HCT116 (cell line): ENCODE results near the gene SEMA7A. TPM values are rescaled to one million over a fixed set of nuclear protein-coding genes. Genes with fewer than 3 reads are reported as not detected.

Experiments used
- ATAC-seq: fragments of 200-7000 bp; cut with Tn5 transposase; 2 replicates; pipeline ENCODE4 v1.9.1; 2020; ENCODE audit warnings: mild to moderate bottlenecking, moderate library complexity
- BruUV-seq: library from RNA; stranded (reverse); fragments of 400-500 nt; replicated peaks from 2 replicates; lab custom pipeline; 2021; lab: Mats Ljungman, UMichigan
- CTCF ChIA-PET: fragments of 300-600 bp; sonication (Branson Sonifier 250); formaldehyde crosslinking; loops from one replicate; lab custom pipeline; 2021; ENCODE audit warnings: antibody characterized with exemption; lab: Charles Lee
- POLR2A ChIA-PET: fragments of 300-600, 350-600 bp; sonication (Branson Sonifier 250); formaldehyde crosslinking; loops from one replicate; lab custom pipeline; 2021; ENCODE audit warnings: antibody characterized with exemption; lab: Charles Lee
- RAD21 ChIA-PET, 2 experiments: fragments of 300-600 bp; sonication (Branson Sonifier 250); formaldehyde crosslinking; loops; one replicate each; lab custom pipeline; 2023; ENCODE audit warnings: low total read pairs in 2 of 2; ENCODE audit not compliant: uncharacterized antibody in 2 of 2, unreplicated experiment in 2 of 2, low non-redundant PET in 1 of 2; lab: Charles Lee
- DNase-seq: peaks from one replicate; pipeline ENCODE4 v3.0.0-alpha.2; 2010; ENCODE audit warnings: low read depth, low spot score
- H2AFZ ChIP-seq: fragments of 200-600 bp; shearing (Covaris generic), sonication (generic); 2 replicates; pipeline ENCODE4 v1.6.1; 2017; ENCODE audit warnings: low read depth, mixed run types, mixed read lengths, antibody characterized with exemption, low read length; ENCODE audit not compliant: poor library complexity, severe bottlenecking
- H3K27ac ChIP-seq: 2 replicates; pipeline ENCODE4 v1.5.1; 2012; ENCODE audit warnings: low read depth, low read length
- H3K27me3 ChIP-seq: fragments of 200-600 bp; sonication (generic); 2 replicates; pipeline ENCODE4 v1.6.1; 2016; ENCODE audit warnings: mixed run types, low read length, mixed read lengths; ENCODE audit not compliant: insufficient read depth
- H3K36me3 ChIP-seq, 2 experiments: fragments of 200-500 bp in 1 of 2; fragments of 200-600 bp in 1 of 2; sonication (Bioruptor generic) in 1 of 2; sonication (generic) in 1 of 2; 2 replicates each; pipeline versions ENCODE4 v1.5.1 to v1.6.1; 2014 to 2016; ENCODE audit warnings: low read length in 2 of 2, inconsistent platforms in 1 of 2, mixed read lengths in 1 of 2, mixed run types in 1 of 2; ENCODE audit not compliant: insufficient read depth in 2 of 2, control insufficient read depth in 1 of 2
- H3K4me1 ChIP-seq, 2 experiments: fragments of 200-600 bp in 1 of 2; sonication (generic) in 1 of 2; 2 replicates each; pipeline versions ENCODE4 v1.5.1 to v1.6.1; 2012 to 2017; ENCODE audit warnings: low read length in 2 of 2, inconsistent platforms in 1 of 2, mild to moderate bottlenecking in 1 of 2, mixed read lengths in 1 of 2, mixed run types in 1 of 2, moderate library complexity in 1 of 2; ENCODE audit not compliant: insufficient read depth in 2 of 2, control insufficient read depth in 1 of 2
- H3K4me2 ChIP-seq: fragments of 200-600 bp; sonication (generic); 2 replicates; pipeline ENCODE4 v1.6.1; 2017; ENCODE audit warnings: mixed run types, low read length, mixed read lengths
- H3K4me3 ChIP-seq, 2 experiments: fragments of 200-600 bp in 1 of 2; sonication (generic) in 1 of 2; replicated peaks in 1 of 2; 2 replicates each; pipeline ENCODE4 v1.5.1; 2011 to 2016; ENCODE audit warnings: low read length in 2 of 2, control low read depth in 1 of 2, low read depth in 1 of 2, mild to moderate bottlenecking in 1 of 2, mixed read lengths in 1 of 2, mixed run types in 1 of 2
- H3K79me2 ChIP-seq: fragments of 200-600 bp; sonication (generic); 2 replicates; pipeline ENCODE4 v1.6.1; 2017; ENCODE audit warnings: mild to moderate bottlenecking, mixed run types, low read length, moderate library complexity, mixed read lengths; ENCODE audit not compliant: insufficient read depth
- H3K9ac ChIP-seq: fragments of 200-600 bp; sonication (generic); 2 replicates; pipeline ENCODE4 v1.6.1; 2016; ENCODE audit warnings: low read length, mixed read lengths
- H3K9me2 ChIP-seq: fragments of 200-600 bp; sonication (generic), shearing (Covaris generic); 2 replicates; pipeline ENCODE4 v1.6.1; 2017; ENCODE audit warnings: mixed run types, mild to moderate bottlenecking, moderate library complexity; ENCODE audit not compliant: insufficient read depth
- H3K9me3 ChIP-seq, 2 experiments: fragments of 200-500 bp in 1 of 2; fragments of 200-600 bp in 1 of 2; sonication (Bioruptor generic) in 1 of 2; sonication (generic) in 1 of 2; 2 replicates each; pipeline ENCODE4 v1.6.1; 2014 to 2017; ENCODE audit warnings: low read length in 2 of 2, mixed read lengths in 2 of 2, inconsistent platforms in 1 of 2, low read depth in 1 of 2, mild to moderate bottlenecking in 1 of 2, mixed run types in 1 of 2, moderate library complexity in 1 of 2; ENCODE audit not compliant: control insufficient read depth in 1 of 2, insufficient read depth in 1 of 2
- H4K20me1 ChIP-seq: fragments of 200-600 bp; sonication (generic), shearing (Covaris generic); 2 replicates; pipeline ENCODE4 v1.6.1; 2017; ENCODE audit warnings: mixed run types, mild to moderate bottlenecking, moderate library complexity; ENCODE audit not compliant: insufficient read depth
- CEBPB ChIP-seq: IDR thresholded peaks from 2 replicates; pipeline ENCODE4 v1.6.1; 2012; ENCODE audit warnings: low read depth
- EGR1 ChIP-seq: IDR thresholded peaks from 2 replicates; pipeline ENCODE4 v1.6.1; 2012; ENCODE audit warnings: low read depth
- ELF1 ChIP-seq: IDR thresholded peaks from 2 replicates; pipeline ENCODE4 v1.6.1; 2012; ENCODE audit warnings: low read depth, borderline replicate concordance
- FOSL1 ChIP-seq: IDR thresholded peaks from 2 replicates; pipeline ENCODE4 v1.6.1; 2012; ENCODE audit warnings: low read depth
- MAX ChIP-seq: IDR thresholded peaks from 2 replicates; pipeline ENCODE4 v1.6.1; 2012
- POLR2A ChIP-seq: IDR thresholded peaks from 2 replicates; pipeline ENCODE4 v1.7.0; 2011; ENCODE audit warnings: borderline replicate concordance; ENCODE audit not compliant: insufficient read depth, insufficient read length; ENCODE audit errors: extremely low read depth
- RAD21 ChIP-seq: IDR thresholded peaks from 2 replicates; pipeline ENCODE4 v1.6.1; 2012; ENCODE audit warnings: low read depth, mild to moderate bottlenecking
- SIN3A ChIP-seq: IDR thresholded peaks from 2 replicates; pipeline ENCODE4 v1.6.1; 2012; ENCODE audit warnings: low read depth
- SP1 ChIP-seq: IDR thresholded peaks from 2 replicates; pipeline ENCODE4 v1.6.1; 2012; ENCODE audit warnings: low read depth
- YY1 ChIP-seq: IDR thresholded peaks from 2 replicates; pipeline ENCODE4 v1.6.1; 2011; ENCODE audit warnings: low read length, low read depth, moderate library complexity, mild to moderate bottlenecking; ENCODE audit not compliant: insufficient replicate concordance; ENCODE audit errors: extremely low read depth
- ZBTB33 ChIP-seq: IDR thresholded peaks from 2 replicates; pipeline ENCODE4 v1.6.1; 2011; ENCODE audit warnings: mild to moderate bottlenecking, low read length, moderate library complexity; ENCODE audit not compliant: insufficient replicate concordance; ENCODE audit errors: extremely low read depth
- ZFX ChIP-seq: fragments of 450-650 bp; IDR thresholded peaks from 2 replicates; pipeline ENCODE4 v1.6.1; 2017
- intact Hi-C: fragments of 100-400 bp; cut with micrococcal nuclease; formaldehyde crosslinking; loops from 2 replicates; pipeline ENCODE4 v1.10.0; 2022
- total RNA-seq: library from RNA; stranded (reverse); gene quantifications from one replicate; pipeline ENCODE4 v1.2.1, GENCODE V29; 2021; ENCODE audit not compliant: unreplicated experiment
- TF ChIP-seq, protein P1 (sequence below), 3 experiments: fragments of 200-600 bp in 1 of 3; sonication (generic) in 1 of 3; IDR thresholded peaks in 2 of 3; conservative IDR thresholded peaks in 1 of 3; 2 replicates each; pipeline ENCODE4 v1.5.1; 2012 to 2017; ENCODE audit warnings: low read depth in 2 of 3, low read length in 2 of 3, antibody characterized with exemption in 1 of 3, borderline replicate concordance in 1 of 3, control low read depth in 1 of 3, mild to moderate bottlenecking in 1 of 3, mixed read lengths in 1 of 3, mixed run types in 1 of 3, moderate library complexity in 1 of 3; ENCODE audit not compliant: insufficient read depth in 1 of 3

SEMA7A gene
- total RNA-seq, 1 experiment from 2014 or later: 13.8 TPM

DNA sequence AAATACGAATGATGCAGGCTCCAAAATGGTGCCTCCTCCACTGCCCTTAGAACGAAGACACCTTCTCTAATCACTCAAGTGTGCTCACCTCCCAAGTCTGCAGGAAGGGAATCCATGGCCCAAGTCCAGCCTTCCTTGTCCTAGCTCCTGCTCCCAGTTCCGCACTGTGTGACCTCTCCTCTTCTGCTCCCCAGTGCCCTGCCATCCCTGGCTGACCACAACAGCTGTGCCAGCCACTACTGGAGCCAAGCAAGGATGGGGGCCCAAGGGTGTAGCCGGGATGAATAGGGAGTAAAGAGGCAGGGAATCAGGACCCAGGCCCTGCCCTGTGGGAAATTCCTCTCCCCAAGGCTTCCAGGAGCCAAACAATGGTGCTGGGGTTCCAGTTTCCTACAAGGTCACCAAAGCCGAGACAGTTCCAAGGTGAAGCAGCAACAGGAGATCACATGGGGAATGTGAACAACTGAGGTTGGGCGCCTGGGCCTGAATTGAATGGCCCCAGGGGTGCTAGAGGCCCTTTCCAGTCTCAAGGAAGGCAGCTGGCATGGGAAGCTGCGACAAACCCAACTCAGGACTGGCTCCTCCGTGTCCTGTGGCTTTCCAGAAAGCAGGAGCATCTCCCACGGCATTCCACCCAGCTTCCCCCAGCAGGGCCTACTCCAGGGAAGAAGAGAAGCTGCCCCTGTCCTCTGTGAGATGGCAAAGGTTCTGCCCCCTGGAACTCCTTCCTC, 20.2 kb downstream of the SEMA7A start:
- Histone ChIP-seq H3K4me3 (no peak overlapping the region), H3K9ac (no peak overlapping the region), H3K9me3 (no peaks in the 10 kb centered on the region), H3K27ac (no peak overlapping the region), H3K4me1 (peaks cover 3 to 18% of the 10 kb centered on the region in 2 experiments), H3K9me2 (no peaks in the 10 kb centered on the region), H4K20me1 (no peaks in the 10 kb centered on the region), H2AFZ (no peak overlapping the region), H3K36me3 (peaks cover 0 to 44% of the 10 kb centered on the region in 2 experiments; a peak in 2 of 4 replicates), H3K27me3 (no peaks in the 10 kb centered on the region), H3K4me2 (no peak overlapping the region), H3K79me2 (peaks cover 15% of the 10 kb centered on the region; the same call in 1 of the 2 replicates)
- CTCF ChIA-PET: no interaction called here
- intact Hi-C loops: no loop called here
- RAD21 ChIA-PET: no interaction called here
- no peak for ATAC-seq
- POLR2A ChIA-PET: no interaction called here
- no TSS peak for BruUV-seq
- TF ChIP-seq POLR2A (no peak), ZBTB33 (no peak), CEBPB (no peak), FOSL1 (no peak), ZFX (no peak), ELF1 (no peak), EGR1 (no peak), SP1 (no peak), MAX (no peak), SIN3A (no peak), RAD21 (no peak), YY1 (no peak)
- TF ChIP-seq, protein P1, sequence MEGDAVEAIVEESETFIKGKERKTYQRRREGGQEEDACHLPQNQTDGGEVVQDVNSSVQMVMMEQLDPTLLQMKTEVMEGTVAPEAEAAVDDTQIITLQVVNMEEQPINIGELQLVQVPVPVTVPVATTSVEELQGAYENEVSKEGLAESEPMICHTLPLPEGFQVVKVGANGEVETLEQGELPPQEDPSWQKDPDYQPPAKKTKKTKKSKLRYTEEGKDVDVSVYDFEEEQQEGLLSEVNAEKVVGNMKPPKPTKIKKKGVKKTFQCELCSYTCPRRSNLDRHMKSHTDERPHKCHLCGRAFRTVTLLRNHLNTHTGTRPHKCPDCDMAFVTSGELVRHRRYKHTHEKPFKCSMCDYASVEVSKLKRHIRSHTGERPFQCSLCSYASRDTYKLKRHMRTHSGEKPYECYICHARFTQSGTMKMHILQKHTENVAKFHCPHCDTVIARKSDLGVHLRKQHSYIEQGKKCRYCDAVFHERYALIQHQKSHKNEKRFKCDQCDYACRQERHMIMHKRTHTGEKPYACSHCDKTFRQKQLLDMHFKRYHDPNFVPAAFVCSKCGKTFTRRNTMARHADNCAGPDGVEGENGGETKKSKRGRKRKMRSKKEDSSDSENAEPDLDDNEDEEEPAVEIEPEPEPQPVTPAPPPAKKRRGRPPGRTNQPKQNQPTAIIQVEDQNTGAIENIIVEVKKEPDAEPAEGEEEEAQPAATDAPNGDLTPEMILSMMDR (IDR thresholded peaks at IDR 0.05 in 2 of 3, conservative IDR thresholded peaks at IDR 0.05 in 1 of 3; ENCODE audit: borderline replicate concordance in 1 of 3, insufficient read depth in 1 of 3, low read depth in 2 of 3, low read length in 2 of 3): no peak
- no peak for DNase-seq
